ENCODE data around the gene ALDH1B1.

Gene ALDH1B1

GRCh38 chr9:38417003-38417945 lies 24.8 kb downstream of the ALDH1B1 start:
- no peak for DNase-seq

- DNase-seq = no peak
Observed at GRCh38 chr9:38418366-38418765, 25.9 kb downstream of the ALDH1B1 start.

GRCh38 chr9:38419181-38419580 lies 26.7 kb downstream of the ALDH1B1 start:
- DNase-seq = no peak

GRCh38 chr9:38421498-38422211 lies 29.2 kb downstream of the ALDH1B1 start:
- no peak for DNase-seq

- no peak for DNase-seq
Observed at GRCh38 chr9:38422555-38423260, 30.2 kb downstream of the ALDH1B1 start.

GRCh38 chr9:38423273-38423972 lies 30.9 kb downstream of the ALDH1B1 start:
- no peak for DNase-seq

- DNase-seq = no peak
Observed at GRCh38 chr9:38423973-38424843, 31.7 kb downstream of the ALDH1B1 start, which contains the start of gene IGFBPL1. IGFBPL1 (minus strand) TSS chr9:38424454; CDS start chr9:38424424, 30 bp downstream.

GRCh38 chr9:38424918-38425317 lies 32.4 kb downstream of the ALDH1B1 start:
- DNase-seq = no peak

GRCh38 chr9:38428062-38428461 lies 35.6 kb downstream of the ALDH1B1 start:
- no peak for DNase-seq

GRCh38 chr9:38431116-38431515 lies 38.6 kb downstream of the ALDH1B1 start:
- no peak for DNase-seq

- no peak for DNase-seq
Observed at GRCh38 chr9:38432922-38433510, 40.5 kb downstream of the ALDH1B1 start.

GRCh38 chr9:38434365-38434764 lies 41.9 kb downstream of the ALDH1B1 start:
- DNase-seq = no peak

- no peak for DNase-seq
Observed at GRCh38 chr9:38434853-38435252, 42.4 kb downstream of the ALDH1B1 start.

GRCh38 chr9:38435521-38435920 lies 43.0 kb downstream of the ALDH1B1 start:
- DNase-seq = no peak

GRCh38 chr9:38436708-38437107 lies 44.2 kb downstream of the ALDH1B1 start:
- no peak for DNase-seq

GRCh38 chr9:38437193-38437823 lies 44.8 kb downstream of the ALDH1B1 start:
- no peak for DNase-seq

- DNase-seq = no peak
Observed at GRCh38 chr9:38439291-38439915, 46.9 kb downstream of the ALDH1B1 start.

GRCh38 chr9:38439916-38440301 lies 47.4 kb downstream of the ALDH1B1 start:
- no peak for DNase-seq

- DNase-seq = no peak
Observed at GRCh38 chr9:38440516-38440915, 48.0 kb downstream of the ALDH1B1 start.

Data from NK-92 treated with Interleukin-12 subunit alpha and Interleukin-12 subunit beta, amount 100 ng/mL, for 24 hours (cell line).